ENCODE data around the gene COL4A2.
"Not testable (repeated sequence)": the region's sequence is repeated elsewhere in the genome, so short reads cannot be mapped to it uniquely, and the experiment has no call there.

Gene COL4A2

GRCh38 chr13:110311443-110312338 is 4.6 kb downstream of the COL4A2 start:
- no peak for TF ChIP-seq CTCF (IDR thresholded peaks at IDR 0.05; ENCODE audit: borderline replicate concordance, insufficient read depth, low read depth, low read length)
- H3K4me3 ChIP-seq (ENCODE audit: low read depth, low read length): no peak overlapping the region

GRCh38 chr13:110312339-110313031 is 5.4 kb downstream of the COL4A2 start:
- TF ChIP-seq CTCF (IDR thresholded peaks at IDR 0.05; ENCODE audit: borderline replicate concordance, insufficient read depth, low read depth, low read length): no peak
- H3K4me3 ChIP-seq (ENCODE audit: low read depth, low read length): no peak overlapping the region

GRCh38 chr13:110313261-110313660 is 6.2 kb downstream of the COL4A2 start:
- H3K4me3 ChIP-seq (ENCODE audit: low read depth, low read length): not testable (repeated sequence)

- not testable (repeated sequence) for H3K4me3 ChIP-seq (ENCODE audit: low read depth, low read length)
Measured at GRCh38 chr13:110313733-110314132, 6.6 kb downstream of the COL4A2 start.

GRCh38 chr13:110314516-110315245 is 7.6 kb downstream of the COL4A2 start:
- no peak for TF ChIP-seq CTCF (IDR thresholded peaks at IDR 0.05; ENCODE audit: borderline replicate concordance, insufficient read depth, low read depth, low read length)
- H3K4me3 ChIP-seq (ENCODE audit: low read depth, low read length): no peak overlapping the region

GRCh38 chr13:110316196-110316595 is 9.1 kb downstream of the COL4A2 start:
- no peak for TF ChIP-seq CTCF (IDR thresholded peaks at IDR 0.05; ENCODE audit: borderline replicate concordance, insufficient read depth, low read depth, low read length)
- no peak overlapping the region for H3K4me3 ChIP-seq (ENCODE audit: low read depth, low read length)

GRCh38 chr13:110317093-110317492 is 10.0 kb downstream of the COL4A2 start:
- TF ChIP-seq CTCF (IDR thresholded peaks at IDR 0.05; ENCODE audit: borderline replicate concordance, insufficient read depth, low read depth, low read length): no peak
- no peak overlapping the region for H3K4me3 ChIP-seq (ENCODE audit: low read depth, low read length)
